Measurements from ENCODE around the gene NDEL1.

The NDEL1 gene

GRCh38 chr17:8482546-8482945 lies 46.9 kb downstream of the NDEL1 start:
- DNase-seq: no peak
- Histone ChIP-seq H3K27me3 (replicated peaks; ENCODE audit: control insufficient read depth, insufficient read depth, low read length, poor library complexity, severe bottlenecking) (no peaks in the 10 kb centered on the region), H3K4me3 (ENCODE audit: insufficient read depth, low read depth, low read length, poor library complexity, severe bottlenecking) (no peak overlapping the region), H3K9me3 (ENCODE audit: control insufficient read depth, low read length) (no peaks in the 10 kb centered on the region), H3K36me3 (ENCODE audit: control insufficient read depth, insufficient read depth, low read length) (peaks cover 15% of the 10 kb centered on the region), H3K4me1 (ENCODE audit: control insufficient read depth, insufficient read depth, low read length, poor library complexity, severe bottlenecking) (no peaks in the 10 kb centered on the region), H3K27ac (ENCODE audit: insufficient read depth, low read length, poor library complexity, severe bottlenecking) (no peak overlapping the region)

GRCh38 chr17:8484465-8484864 lies 48.8 kb downstream of the NDEL1 start:
- H3K36me3 ChIP-seq (ENCODE audit: control insufficient read depth, insufficient read depth, low read length): peaks cover 15% of the 10 kb centered on the region

GRCh38 chr17:8485491-8485890 lies 49.8 kb downstream of the NDEL1 start:
- DNase-seq: no peak
- Histone ChIP-seq H3K9me3 (ENCODE audit: control insufficient read depth, low read length) (no peaks in the 10 kb centered on the region), H3K36me3 (ENCODE audit: control insufficient read depth, insufficient read depth, low read length) (peaks cover 9% of the 10 kb centered on the region), H3K4me1 (ENCODE audit: control insufficient read depth, insufficient read depth, low read length, poor library complexity, severe bottlenecking) (no peaks in the 10 kb centered on the region), H3K4me3 (ENCODE audit: insufficient read depth, low read depth, low read length, poor library complexity, severe bottlenecking) (no peak overlapping the region), H3K27me3 (replicated peaks; ENCODE audit: control insufficient read depth, insufficient read depth, low read length, poor library complexity, severe bottlenecking) (no peaks in the 10 kb centered on the region), H3K27ac (ENCODE audit: insufficient read depth, low read length, poor library complexity, severe bottlenecking) (no peak overlapping the region)

More at GRCh38 chr17:8484465-8484864, 48.8 kb downstream of the NDEL1 start:
- H3K27ac ChIP-seq (ENCODE audit: insufficient read depth, low read length, poor library complexity, severe bottlenecking): no peak overlapping the region
- DNase-seq: no peak
- H3K9me3 ChIP-seq (ENCODE audit: control insufficient read depth, low read length): no peaks in the 10 kb centered on the region
- no peaks in the 10 kb centered on the region for H3K27me3 ChIP-seq (replicated peaks; ENCODE audit: control insufficient read depth, insufficient read depth, low read length, poor library complexity, severe bottlenecking)
- no peaks in the 10 kb centered on the region for H3K4me1 ChIP-seq (ENCODE audit: control insufficient read depth, insufficient read depth, low read length, poor library complexity, severe bottlenecking)
- no peak overlapping the region for H3K4me3 ChIP-seq (ENCODE audit: insufficient read depth, low read depth, low read length, poor library complexity, severe bottlenecking)

- H3K9me3 ChIP-seq (ENCODE audit: control insufficient read depth, low read length): no peaks in the 10 kb centered on the region
- no peaks in the 10 kb centered on the region for H3K4me1 ChIP-seq (ENCODE audit: control insufficient read depth, insufficient read depth, low read length, poor library complexity, severe bottlenecking)
- H3K4me3 ChIP-seq (ENCODE audit: insufficient read depth, low read depth, low read length, poor library complexity, severe bottlenecking): no peak overlapping the region
- no peak for DNase-seq
- H3K36me3 ChIP-seq (ENCODE audit: control insufficient read depth, insufficient read depth, low read length): peaks cover 7% of the 10 kb centered on the region
- H3K27me3 ChIP-seq (replicated peaks; ENCODE audit: control insufficient read depth, insufficient read depth, low read length, poor library complexity, severe bottlenecking): no peaks in the 10 kb centered on the region
- H3K27ac ChIP-seq (ENCODE audit: insufficient read depth, low read length, poor library complexity, severe bottlenecking): no peak overlapping the region
Measured at GRCh38 chr17:8487130-8487645, 51.5 kb downstream of the NDEL1 start.

GRCh38 chr17:8487743-8488142 lies 52.1 kb downstream of the NDEL1 start:
- peaks cover 7% of the 10 kb centered on the region for H3K36me3 ChIP-seq (ENCODE audit: control insufficient read depth, insufficient read depth, low read length)
- no peak overlapping the region for H3K27ac ChIP-seq (ENCODE audit: insufficient read depth, low read length, poor library complexity, severe bottlenecking)
- no peaks in the 10 kb centered on the region for H3K4me1 ChIP-seq (ENCODE audit: control insufficient read depth, insufficient read depth, low read length, poor library complexity, severe bottlenecking)
- no peak for DNase-seq
- no peaks in the 10 kb centered on the region for H3K27me3 ChIP-seq (replicated peaks; ENCODE audit: control insufficient read depth, insufficient read depth, low read length, poor library complexity, severe bottlenecking)
- no peaks in the 10 kb centered on the region for H3K9me3 ChIP-seq (ENCODE audit: control insufficient read depth, low read length)
- H3K4me3 ChIP-seq (ENCODE audit: insufficient read depth, low read depth, low read length, poor library complexity, severe bottlenecking): no peak overlapping the region

- Histone ChIP-seq H3K9me3 (ENCODE audit: control insufficient read depth, low read length) (no peaks in the 10 kb centered on the region), H3K4me1 (ENCODE audit: control insufficient read depth, insufficient read depth, low read length, poor library complexity, severe bottlenecking) (no peaks in the 10 kb centered on the region), H3K27ac (ENCODE audit: insufficient read depth, low read length, poor library complexity, severe bottlenecking) (no peak overlapping the region), H3K27me3 (replicated peaks; ENCODE audit: control insufficient read depth, insufficient read depth, low read length, poor library complexity, severe bottlenecking) (no peaks in the 10 kb centered on the region), H3K4me3 (ENCODE audit: insufficient read depth, low read depth, low read length, poor library complexity, severe bottlenecking) (no peak overlapping the region), H3K36me3 (ENCODE audit: control insufficient read depth, insufficient read depth, low read length) (peaks cover 3% of the 10 kb centered on the region)
- no peak for DNase-seq
Measured at GRCh38 chr17:8488491-8488890, 52.8 kb downstream of the NDEL1 start.

- DNase-seq: no peak
- Histone ChIP-seq H3K4me1 (ENCODE audit: control insufficient read depth, insufficient read depth, low read length, poor library complexity, severe bottlenecking) (no peaks in the 10 kb centered on the region), H3K27me3 (replicated peaks; ENCODE audit: control insufficient read depth, insufficient read depth, low read length, poor library complexity, severe bottlenecking) (no peaks in the 10 kb centered on the region), H3K36me3 (ENCODE audit: control insufficient read depth, insufficient read depth, low read length) (no peaks in the 10 kb centered on the region), H3K4me3 (ENCODE audit: insufficient read depth, low read depth, low read length, poor library complexity, severe bottlenecking) (no peak overlapping the region), H3K9me3 (ENCODE audit: control insufficient read depth, low read length) (no peaks in the 10 kb centered on the region), H3K27ac (ENCODE audit: insufficient read depth, low read length, poor library complexity, severe bottlenecking) (no peak overlapping the region)
Measured at GRCh38 chr17:8488901-8489300, 53.2 kb downstream of the NDEL1 start.

GRCh38 chr17:8489841-8490240 lies 54.2 kb downstream of the NDEL1 start:
- H3K27ac ChIP-seq (ENCODE audit: insufficient read depth, low read length, poor library complexity, severe bottlenecking): no peak overlapping the region
- no peaks in the 10 kb centered on the region for H3K4me1 ChIP-seq (ENCODE audit: control insufficient read depth, insufficient read depth, low read length, poor library complexity, severe bottlenecking)
- H3K36me3 ChIP-seq (ENCODE audit: control insufficient read depth, insufficient read depth, low read length): no peaks in the 10 kb centered on the region
- no peak overlapping the region for H3K4me3 ChIP-seq (ENCODE audit: insufficient read depth, low read depth, low read length, poor library complexity, severe bottlenecking)
- no peak for DNase-seq
- no peaks in the 10 kb centered on the region for H3K27me3 ChIP-seq (replicated peaks; ENCODE audit: control insufficient read depth, insufficient read depth, low read length, poor library complexity, severe bottlenecking)
- no peaks in the 10 kb centered on the region for H3K9me3 ChIP-seq (ENCODE audit: control insufficient read depth, low read length)

- Histone ChIP-seq H3K4me3 (ENCODE audit: insufficient read depth, low read depth, low read length, poor library complexity, severe bottlenecking) (no peak overlapping the region), H3K27me3 (replicated peaks; ENCODE audit: control insufficient read depth, insufficient read depth, low read length, poor library complexity, severe bottlenecking) (no peaks in the 10 kb centered on the region), H3K4me1 (ENCODE audit: control insufficient read depth, insufficient read depth, low read length, poor library complexity, severe bottlenecking) (no peaks in the 10 kb centered on the region), H3K27ac (ENCODE audit: insufficient read depth, low read length, poor library complexity, severe bottlenecking) (no peak overlapping the region), H3K36me3 (ENCODE audit: control insufficient read depth, insufficient read depth, low read length) (no peaks in the 10 kb centered on the region), H3K9me3 (ENCODE audit: control insufficient read depth, low read length) (no peaks in the 10 kb centered on the region)
- no peak for DNase-seq
Measured at GRCh38 chr17:8490256-8491023, 54.8 kb downstream of the NDEL1 start.

- Histone ChIP-seq H3K36me3 (ENCODE audit: control insufficient read depth, insufficient read depth, low read length) (no peaks in the 10 kb centered on the region), H3K4me3 (ENCODE audit: insufficient read depth, low read depth, low read length, poor library complexity, severe bottlenecking) (no peak overlapping the region), H3K27me3 (replicated peaks; ENCODE audit: control insufficient read depth, insufficient read depth, low read length, poor library complexity, severe bottlenecking) (no peaks in the 10 kb centered on the region), H3K4me1 (ENCODE audit: control insufficient read depth, insufficient read depth, low read length, poor library complexity, severe bottlenecking) (no peaks in the 10 kb centered on the region), H3K9me3 (ENCODE audit: control insufficient read depth, low read length) (no peaks in the 10 kb centered on the region), H3K27ac (ENCODE audit: insufficient read depth, low read length, poor library complexity, severe bottlenecking) (no peak overlapping the region)
- DNase-seq: no peak
Measured at GRCh38 chr17:8492121-8492520, 56.4 kb downstream of the NDEL1 start.
